ENCODE measurements around the gene CHTOP.

- TF ChIP-seq EP300 (IDR thresholded peaks at IDR 0.05): no peak
- TF ChIP-seq POLR2A (IDR thresholded peaks at IDR 0.05; ENCODE audit: low read depth): no peak
- TF ChIP-seq CTCF (IDR thresholded peaks at IDR 0.05): peak; percentile 6 to 29 (median 7)
- TF ChIP-seq POLR2AphosphoS5 (IDR thresholded peaks at IDR 0.05): no peak
Measured at GRCh38 chr1:153679337-153680119, 45.7 kb downstream of the CHTOP start.

Data from esophagus muscularis mucosa (tissue), 4 donors.